Middle frontal gyrus (tissue), 1 donor: Measurements from ENCODE around the gene ATP11A.

Experiments
- DNase-seq: peaks from one replicate; pipeline ENCODE4 v3.0.0-alpha.2; 2015; ENCODE audit warnings: low spot score; ENCODE audit errors: extremely low spot score

The ATP11A gene

GRCh38 chr13:112902669-112903068 lies 212.8 kb downstream of the ATP11A start:
- DNase-seq = no peak

- DNase-seq = no peak
These were observed 213.3 kb downstream of the ATP11A start for GRCh38 chr13:112903071-112903577.

GRCh38 chr13:112903606-112904195 lies 213.9 kb downstream of the ATP11A start:
- DNase-seq = no peak

GRCh38 chr13:112904436-112904960 lies 214.7 kb downstream of the ATP11A start:
- DNase-seq = no peak

GRCh38 chr13:112905086-112905485 lies 215.2 kb downstream of the ATP11A start:
- no peak for DNase-seq

GRCh38 chr13:112905619-112905989 lies 215.8 kb downstream of the ATP11A start:
- DNase-seq = no peak

- no peak for DNase-seq
These were observed 216.3 kb downstream of the ATP11A start for GRCh38 chr13:112905990-112906641.

GRCh38 chr13:112907286-112907685 lies 217.4 kb downstream of the ATP11A start:
- DNase-seq = no peak

- DNase-seq = no peak
These were observed 218.1 kb downstream of the ATP11A start for GRCh38 chr13:112907871-112908331.

GRCh38 chr13:112908342-112908741 lies 218.5 kb downstream of the ATP11A start:
- no peak for DNase-seq

- no peak for DNase-seq
These were observed 220.2 kb downstream of the ATP11A start for GRCh38 chr13:112910016-112910415.

GRCh38 chr13:112910616-112911280 lies 220.9 kb downstream of the ATP11A start:
- DNase-seq = no peak

- DNase-seq = no peak
These were observed 221.5 kb downstream of the ATP11A start for GRCh38 chr13:112911285-112911701.

- no peak for DNase-seq
These were observed 222.0 kb downstream of the ATP11A start for GRCh38 chr13:112911883-112912282.

GRCh38 chr13:112912726-112913440 lies 223.0 kb downstream of the ATP11A start:
- DNase-seq = no peak

GRCh38 chr13:112916296-112916695 lies 226.5 kb downstream of the ATP11A start:
- no peak for DNase-seq

GRCh38 chr13:112917056-112917664 lies 227.3 kb downstream of the ATP11A start:
- no peak for DNase-seq

- DNase-seq = no peak
These were observed 227.9 kb downstream of the ATP11A start for GRCh38 chr13:112917737-112918136.

- no peak for DNase-seq
These were observed 228.4 kb downstream of the ATP11A start for GRCh38 chr13:112918266-112918665.

GRCh38 chr13:112918746-112919145 lies 228.9 kb downstream of the ATP11A start:
- DNase-seq = no peak

- no peak for DNase-seq
These were observed 234.1 kb downstream of the ATP11A start for GRCh38 chr13:112923962-112924361.
